CD14-positive monocyte (primary cell): ENCODE measurements around the gene PIGM. TPM values are rescaled to one million over a fixed set of nuclear protein-coding genes. Genes with fewer than 3 reads are reported as not detected.

Experiments used
- DNase-seq, 3 donors: peaks; one replicate each; pipeline ENCODE4 v3.0.0-alpha.2; 2011 to 2022
- H2AFZ ChIP-seq: 2 replicates; pipeline ENCODE4 v1.6.0; 2012; ENCODE audit warnings: mild to moderate bottlenecking, low read depth, low read length, inconsistent platforms; ENCODE audit not compliant: insufficient read depth, poor library complexity, severe bottlenecking
- H3K27ac ChIP-seq, 2 donors: 1 replicate in 1 of 2; 2 replicates in 1 of 2; pipeline ENCODE4 v1.5.1; 2012 to 2013; ENCODE audit warnings: low read length in 2 of 2, control low read depth in 1 of 2, inconsistent platforms in 1 of 2, low read depth in 1 of 2, mild to moderate bottlenecking in 1 of 2
- H3K27me3 ChIP-seq, 2 donors: one replicate each; pipeline versions ENCODE4 v1.6.0 to v1.6.1; 2011 to 2013; ENCODE audit warnings: low read length in 2 of 2; ENCODE audit not compliant: control insufficient read depth in 2 of 2, insufficient read depth in 2 of 2
- H3K36me3 ChIP-seq, 2 donors: replicated peaks in 1 of 2; 1 replicate in 1 of 2; 2 replicates in 1 of 2; pipeline versions ENCODE4 v1.5.1 to v1.6.1; 2012 to 2013; ENCODE audit warnings: low read length in 2 of 2, control low read depth in 1 of 2, inconsistent platforms in 1 of 2, mild to moderate bottlenecking in 1 of 2; ENCODE audit not compliant: insufficient read depth in 2 of 2, control insufficient read depth in 1 of 2
- H3K4me1 ChIP-seq, 2 donors: 1 replicate in 1 of 2; 2 replicates in 1 of 2; pipeline versions ENCODE4 v1.5.1 to v1.6.1; 2012 to 2013; ENCODE audit warnings: low read length in 2 of 2, control low read depth in 1 of 2, inconsistent platforms in 1 of 2, mild to moderate bottlenecking in 1 of 2, moderate library complexity in 1 of 2; ENCODE audit not compliant: insufficient read depth in 2 of 2, control insufficient read depth in 1 of 2
- H3K4me2 ChIP-seq: replicated peaks from 2 replicates; pipeline ENCODE3; 2012; ENCODE audit warnings: low read length, moderate library complexity, mild to moderate bottlenecking; ENCODE audit not compliant: poor library complexity, severe bottlenecking; ENCODE audit errors: extremely low read depth
- H3K4me3 ChIP-seq, 3 experiments: fragments of 200-600 bp in 1 of 3; sonication (generic) in 1 of 3; replicated peaks in 1 of 3; 1 replicate in 2 of 3; 2 replicates in 1 of 3; pipeline ENCODE4 v1.5.1; 2011 to 2013; ENCODE audit warnings: low read length in 3 of 3, mild to moderate bottlenecking in 3 of 3, control low read depth in 2 of 3, low read depth in 2 of 3, inconsistent platforms in 1 of 3, moderate library complexity in 1 of 3
- H3K79me2 ChIP-seq: 2 replicates; pipeline ENCODE4 v1.6.0; 2012; ENCODE audit warnings: mild to moderate bottlenecking, control low read depth, inconsistent platforms, low read length, moderate library complexity; ENCODE audit not compliant: insufficient read depth
- H3K9ac ChIP-seq: 2 replicates; pipeline ENCODE4 v1.6.0; 2017; ENCODE audit warnings: low read length, mild to moderate bottlenecking; ENCODE audit not compliant: insufficient read depth, poor library complexity, severe bottlenecking
- H3K9me3 ChIP-seq, 2 donors: replicated peaks in 1 of 2; 1 replicate in 1 of 2; 2 replicates in 1 of 2; pipeline versions ENCODE4 v1.5.1 to v1.6.1; 2012 to 2013; ENCODE audit warnings: low read length in 2 of 2, control low read depth in 1 of 2; ENCODE audit not compliant: control insufficient read depth in 1 of 2, insufficient read depth in 1 of 2
- H4K20me1 ChIP-seq: 2 replicates; pipeline ENCODE4 v1.6.0; 2012; ENCODE audit warnings: mild to moderate bottlenecking, low read length, control low read depth, moderate library complexity; ENCODE audit not compliant: insufficient read depth
- H3K27ac Mint-ChIP-seq, 7 donors: one replicate each; pipeline ENCODE4 v1.8.0; 2020; ENCODE audit warnings: mild to moderate bottlenecking in 7 of 7, mixed read lengths in 7 of 7, moderate library complexity in 6 of 7, inconsistent platforms in 2 of 7
- H3K27me3 Mint-ChIP-seq, 3 donors: one replicate each; pipeline ENCODE4 v1.8.0; 2021 to 2022; ENCODE audit warnings: low read depth in 3 of 3, mild to moderate bottlenecking in 3 of 3, mixed read lengths in 3 of 3, moderate library complexity in 3 of 3, inconsistent platforms in 1 of 3
- H3K36me3 Mint-ChIP-seq, 2 donors: one replicate each; pipeline ENCODE4 v1.8.0; 2020; ENCODE audit warnings: mixed read lengths in 2 of 2, inconsistent platforms in 1 of 2, mild to moderate bottlenecking in 1 of 2
- H3K4me1 Mint-ChIP-seq: one replicate; pipeline ENCODE4 v1.8.0; 2020; ENCODE audit warnings: mild to moderate bottlenecking, mixed read lengths
- H3K4me3 Mint-ChIP-seq, 2 donors: one replicate each; pipeline ENCODE4 v1.8.0; 2020; ENCODE audit warnings: mild to moderate bottlenecking in 2 of 2, mixed read lengths in 2 of 2, moderate library complexity in 1 of 2
- H3K9me3 Mint-ChIP-seq, 7 donors: one replicate each; pipeline ENCODE4 v1.8.0; 2020 to 2022; ENCODE audit warnings: mixed read lengths in 7 of 7, mild to moderate bottlenecking in 6 of 7, moderate library complexity in 6 of 7, inconsistent platforms in 2 of 7
- CTCF ChIP-seq: fragments of 200-600 bp; IDR thresholded peaks from one replicate; pipeline ENCODE4 v1.8.0; 2022; ENCODE audit warnings: antibody characterized with exemption, mild to moderate bottlenecking
- WGBS: methylation state at CpG from one replicate; pipeline ENCODE4 v1.1.5; 2013; ENCODE audit warnings: missing lambda C conversion rate; ENCODE audit not compliant: insufficient coverage; 5-methylcytosine and 5-hydroxymethylcytosine counted together
- intact Hi-C, 2 donors: fragments of 100-400 bp; cut with micrococcal nuclease; formaldehyde crosslinking; loops; one replicate each; pipeline versions ENCODE4 v1.15.0 to v1.15.1; 2023
- polyA plus RNA-seq, 3 donors: library from polyadenylated mRNA; depleted of rRNA in 1 of 3; unstranded in 2 of 3; stranded (reverse) in 1 of 3; fragments of 300-500 nt in 2 of 3; fragments of >200 nt in 1 of 3; fragmentation: Illumina TruSeq in 2 of 3; gene quantifications; 1 replicate in 2 of 3; 2 replicates in 1 of 3; pipeline ENCODE4 v1.2.3, GENCODE V29; 2012 to 2021

PIGM gene
- polyA plus RNA-seq, 3 donors, result 3.7 to 4.2 (median 4.0) TPM

- WGBS, result 70% methylated on average over 6 of the region's 9 CpGs
Measured at GRCh38 chr1:160047111-160047991, 15.6 kb upstream of the PIGM start.

More at GRCh38 chr1:160047111-160047991, 15.6 kb upstream of the PIGM start:
- peak; percentile 5 to 23 (median 16) for DNase-seq
- intact Hi-C loops, result loop anchor here (5.0 kb wide), 1 partner anchor 35 kb away; the partner anchor contains the start of gene KCNJ9 (in 2 of the 2)
- Histone ChIP-seq H3K9ac (no peak overlapping the region), H3K4me3 (peak overlapping the region in 2 of 3 experiments; percentile 3 to 62), H4K20me1 (no peaks in the 10 kb centered on the region), H3K27me3 (peaks cover 8 to 12% of the 10 kb centered on the region in 2 donors), H3K4me2 (peak overlapping the region; percentile 68), H3K36me3 (no peaks in the 10 kb centered on the region), H2AFZ (peak overlapping the region; percentile 61), H3K79me2 (no peaks in the 10 kb centered on the region), H3K4me1 (peaks cover 8 to 10% of the 10 kb centered on the region in 2 donors), H3K27ac (no peak overlapping the region), H3K9me3 (no peaks in the 10 kb centered on the region)
- H3K9me3 Mint-ChIP-seq, result no peaks in the 10 kb centered on the region
- TF ChIP-seq CTCF, result no peak
- H3K4me1 Mint-ChIP-seq, result peaks cover 13% of the 10 kb centered on the region
- no peaks in the 10 kb centered on the region for H3K36me3 Mint-ChIP-seq
- H3K27ac Mint-ChIP-seq, result peak overlapping the region in 2 of 7 donors; percentile 26 to 66
- H3K27me3 Mint-ChIP-seq, result peaks cover 12 to 22% (median 16%) of the 10 kb centered on the region in 3 donors
- H3K4me3 Mint-ChIP-seq, result peak overlapping the region; percentile 75 to 91
